K562 (cell line): ENCODE data around the gene ADAM21. TPM values are rescaled to one million over a fixed set of nuclear protein-coding genes. Genes with fewer than 3 reads are reported as not detected.

Experiments used
- ATAC-seq: fragments of 200-7000 bp; cut with Tn5 transposase; 3 replicates; pipeline ENCODE4 v1.9.1; 2020; ENCODE audit warnings: moderate library complexity
- BruUV-seq: library from RNA; stranded (reverse); fragments of 400-500 nt; replicated peaks from 2 replicates; lab custom pipeline; 2021; lab: Mats Ljungman, UMichigan
- CTCF ChIA-PET: fragments of 300-600 bp; formaldehyde crosslinking; extraction: SDS; loops from one replicate; lab custom pipeline; 2021; ENCODE audit warnings: low intra/inter-chr PET ratio; lab: Yijun Ruan, JAX
- POLR2A ChIA-PET: fragments of 300-600, 350-650 bp; sonication (Branson Sonifier 250); formaldehyde crosslinking; extraction: SDS; loops from one replicate; lab custom pipeline; 2021; ENCODE audit warnings: antibody characterized with exemption, inconsistent platforms; lab: Yijun Ruan, JAX
- DNase-seq, 4 experiments: peaks; one replicate each; pipeline versions ENCODE4 v3.0.0 to v3.0.0-alpha.2; 2011 to 2018; ENCODE audit warnings: low spot score in 3 of 4, mixed read lengths in 3 of 4; ENCODE audit errors: extremely low read depth in 1 of 4
- FAIRE-seq: peaks from 2 replicates; lab custom pipeline; 2011; peaks lifted over from hg19 to GRCh38; lab: Jason Lieb, UNC
- H2AFZ ChIP-seq: 2 replicates; pipeline ENCODE4 v1.6.0; 2011; ENCODE audit warnings: low read depth, low read length, control low read depth, inconsistent platforms
- H3K27ac ChIP-seq: fragments of 200-600 bp; 3 replicates; pipeline ENCODE4 v1.8.0; 2011; ENCODE audit warnings: low read depth, mild to moderate bottlenecking, control low read depth, inconsistent platforms, low read length, moderate library complexity, mixed read lengths; ENCODE audit errors: extremely low read depth
- H3K27me3 ChIP-seq, 2 experiments: fragments of 300-600 bp in 1 of 2; 2 replicates in 1 of 2; 3 replicates in 1 of 2; pipeline versions ENCODE4 v1.6.0 to v1.8.0; 2011; ENCODE audit warnings: inconsistent platforms in 2 of 2, low read length in 2 of 2, mild to moderate bottlenecking in 1 of 2, mixed read lengths in 1 of 2, moderate library complexity in 1 of 2; ENCODE audit not compliant: control insufficient read depth in 2 of 2, insufficient read depth in 2 of 2
- H3K36me3 ChIP-seq: fragments of 300-600 bp; 3 replicates; pipeline ENCODE4 v1.8.0; 2011; ENCODE audit warnings: mild to moderate bottlenecking, low read length, inconsistent platforms; ENCODE audit not compliant: control insufficient read depth, insufficient read depth
- H3K4me1 ChIP-seq, 2 experiments: fragments of 200-600 bp in 1 of 2; replicated peaks in 1 of 2; 2 replicates in 1 of 2; 3 replicates in 1 of 2; pipeline versions ENCODE4 v1.5.1 to v1.8.0; 2011; ENCODE audit warnings: inconsistent platforms in 2 of 2, low read length in 2 of 2, mild to moderate bottlenecking in 1 of 2, mixed read lengths in 1 of 2, moderate library complexity in 1 of 2; ENCODE audit not compliant: control insufficient read depth in 2 of 2, insufficient read depth in 2 of 2
- H3K4me2 ChIP-seq: 2 replicates; pipeline ENCODE4 v1.6.1; 2011; ENCODE audit warnings: low read length, control low read depth, inconsistent platforms, mixed read lengths; ENCODE audit not compliant: insufficient read depth
- H3K4me3 ChIP-seq: fragments of 200-600 bp; sonication (generic), shearing (Covaris generic); 2 replicates; pipeline ENCODE4 v1.5.1; 2016; ENCODE audit warnings: control low read depth, inconsistent platforms
- H3K79me2 ChIP-seq: fragments of 200-600 bp; 3 replicates; pipeline ENCODE4 v1.8.0; 2011; ENCODE audit warnings: low read length, inconsistent platforms; ENCODE audit not compliant: control insufficient read depth, insufficient read depth
- H3K9ac ChIP-seq, 2 experiments: 2 replicates each; pipeline versions ENCODE4 v1.6.0 to v1.6.1; 2011; ENCODE audit warnings: low read depth in 2 of 2, low read length in 2 of 2, control low read depth in 1 of 2, inconsistent platforms in 1 of 2, mild to moderate bottlenecking in 1 of 2, mixed read lengths in 1 of 2; ENCODE audit not compliant: insufficient read depth in 1 of 2
- H3K9me1 ChIP-seq: one replicate; pipeline ENCODE4 v1.6.0; 2011; ENCODE audit warnings: inconsistent platforms, mild to moderate bottlenecking, low read length, moderate library complexity; ENCODE audit not compliant: control insufficient read depth, insufficient read depth
- H3K9me3 ChIP-seq: replicated peaks from 2 replicates; pipeline ENCODE4 v1.5.1; 2011; ENCODE audit warnings: low read depth, low read length, inconsistent platforms; ENCODE audit not compliant: control insufficient read depth, insufficient read depth
- H4K20me1 ChIP-seq: replicated peaks from 2 replicates; pipeline ENCODE4 v1.6.1; 2011; ENCODE audit warnings: low read length, inconsistent platforms, mixed read lengths; ENCODE audit not compliant: control insufficient read depth, insufficient read depth
- CBX1 ChIP-seq: sonication (generic); IDR thresholded peaks from 2 replicates; pipeline ENCODE4 v1.6.1; 2016; ENCODE audit warnings: antibody characterized with exemption, low read depth, mild to moderate bottlenecking
- CEBPB ChIP-seq: fragments of 450-650 bp; IDR thresholded peaks from 2 replicates; pipeline ENCODE4 v1.6.1; 2016; ENCODE audit warnings: missing genetic modification characterization, missing compliant biosample characterization
- FOXM1 ChIP-seq, 2 experiments: fragments of 450-650 bp in 1 of 2; sonication (generic) in 1 of 2; formaldehyde crosslinking in 1 of 2; IDR thresholded peaks; 2 replicates each; pipeline versions ENCODE4 v1.6.1 to v1.9.0; 2017 to 2022; ENCODE audit warnings: low read depth in 2 of 2, mild to moderate bottlenecking in 2 of 2, missing genetic modification reagents in 1 of 2, moderate library complexity in 1 of 2
- MCM2 ChIP-seq: fragments of 450-650 bp; IDR thresholded peaks from 2 replicates; pipeline ENCODE4 v1.6.1; 2017; ENCODE audit warnings: low read depth, mild to moderate bottlenecking
- NCOA4 ChIP-seq: fragments of 450-650 bp; IDR thresholded peaks from 2 replicates; pipeline ENCODE4 v1.6.1; 2018; ENCODE audit warnings: mild to moderate bottlenecking; ENCODE audit not compliant: partially characterized antibody
- NCOA6 ChIP-seq: fragments of 450-650 bp; IDR thresholded peaks from 2 replicates; pipeline ENCODE4 v1.6.1; 2017; ENCODE audit warnings: mild to moderate bottlenecking
- RAD21 ChIP-seq, 2 experiments: fragments of 250-450 bp in 1 of 2; fragments of 450-650 bp in 1 of 2; sonication (Bioruptor Pico) in 1 of 2; formaldehyde crosslinking in 1 of 2; IDR thresholded peaks in 1 of 2; conservative IDR thresholded peaks in 1 of 2; 2 replicates each; pipeline versions ENCODE4 v1.4.0 to v1.8.0; 2020 to 2022; ENCODE audit warnings: mild to moderate bottlenecking in 2 of 2, moderate library complexity in 1 of 2
- SMAD3 ChIP-seq: fragments of 450-650 bp; formaldehyde crosslinking; conservative IDR thresholded peaks from 2 replicates; pipeline ENCODE4 v1.4.0; 2020; ENCODE audit warnings: mild to moderate bottlenecking
- WGBS: fragments of 100-300 bp; shearing (Covaris generic); methylation state at CpG from one replicate; pipeline ENCODE4 v1.1.6; 2016; ENCODE audit warnings: low coverage, mixed read lengths; ENCODE audit not compliant: insufficient coverage; ENCODE audit errors: missing lambda C conversion rate; 5-methylcytosine and 5-hydroxymethylcytosine counted together
- in situ Hi-C: fragments of 300-500 bp; cut with MboI; formaldehyde crosslinking; loops from 4 replicates; pipeline ENCODE4 v1.15.0; 2018; ENCODE audit warnings: inconsistent platforms, mixed read lengths
- intact Hi-C: fragments of 100-400 bp; cut with micrococcal nuclease; formaldehyde crosslinking; loops from 2 replicates; pipeline ENCODE4 v1.14.2; 2022
- polyA plus RNA-seq, 8 experiments: library from polyadenylated mRNA; depleted of rRNA in 4 of 8; stranded (reverse) in 5 of 8; unstranded in 3 of 8; fragments of >200 nt; fragmentation: Nextera tagmentation in 2 of 8; fragmentation: Illumina TruSeq in 1 of 8; extraction: Ambion mirVana in 2 of 8; extraction: Trizol in 1 of 8; gene quantifications; 2 replicates each; pipeline versions ENCODE4 v1.2.1 to v1.2.3, GENCODE V29; 2011 to 2014; ENCODE audit warnings: inconsistent platforms in 1 of 8, missing spikeins in 1 of 8
- total RNA-seq, 7 experiments: library from RNA; depleted of rRNA in 6 of 7; stranded (reverse); fragments of >200 nt in 6 of 7; fragmentation: Illumina TruSeq in 2 of 7; extraction: Trizol in 2 of 7; gene quantifications; 2 replicates each; pipeline versions ENCODE4 v1.2.1 to v1.2.3, GENCODE V29; 2011 to 2021; ENCODE audit warnings: low replicate concordance in 1 of 7
- TF ChIP-seq, protein P1 (sequence below): sonication (generic); formaldehyde crosslinking; IDR thresholded peaks from 2 replicates; pipeline ENCODE4 v1.8.1; 2023; ENCODE audit warnings: mild to moderate bottlenecking, missing genetic modification reagents
- TF ChIP-seq, protein P2 (sequence below): fragments of 450-650 bp; formaldehyde crosslinking; IDR thresholded peaks from 2 replicates; pipeline ENCODE4 v1.4.0; 2020; ENCODE audit warnings: mild to moderate bottlenecking, moderate library complexity

Gene ADAM21
- total and polyA plus RNA-seq, 9 of the 15 experiments (the other 6 are each of a cell fraction or from before 2014, with no cell fraction given), result 0.03 to 0.15 (median 0.05) TPM; not detected in 4

GRCh38 chr14:70473825-70474224 is 21.9 kb downstream of the ADAM21 start:
- Histone ChIP-seq H3K9me3 (no peaks in the 10 kb centered on the region), H3K36me3 (no peaks in the 10 kb centered on the region), H4K20me1 (no peaks in the 10 kb centered on the region), H3K4me3 (no peak overlapping the region), H3K27me3 (no peaks in the 10 kb centered on the region), H3K79me2 (no peaks in the 10 kb centered on the region), H2AFZ (no peak overlapping the region), H3K9me1 (no peaks in the 10 kb centered on the region), H3K27ac (no peak overlapping the region), H3K9ac (no peak overlapping the region), H3K4me2 (no peak overlapping the region), H3K4me1 (no peaks in the 10 kb centered on the region)
- 0% methylated on average over 2 of the region's 2 CpGs for WGBS
- TF ChIP-seq NCOA6 (no peak), NCOA4 (no peak), SMAD3 (CRISPR knock-in tag) (no peak), RAD21 (CRISPR knock-in tag; conservative IDR thresholded peaks at IDR 0.05 in 1 of 2, IDR thresholded peaks at IDR 0.05 in 1 of 2) (no peak), CBX1 (no peak), FOXM1 (IDR thresholded peaks at IDR 0.05; ENCODE audit: low read depth) (no peak), FOXM1 (CRISPR knock-in tag; IDR thresholded peaks at IDR 0.05; ENCODE audit: low read depth) (no peak), CEBPB (tag) (no peak), MCM2 (no peak)
- TF ChIP-seq, protein P1, sequence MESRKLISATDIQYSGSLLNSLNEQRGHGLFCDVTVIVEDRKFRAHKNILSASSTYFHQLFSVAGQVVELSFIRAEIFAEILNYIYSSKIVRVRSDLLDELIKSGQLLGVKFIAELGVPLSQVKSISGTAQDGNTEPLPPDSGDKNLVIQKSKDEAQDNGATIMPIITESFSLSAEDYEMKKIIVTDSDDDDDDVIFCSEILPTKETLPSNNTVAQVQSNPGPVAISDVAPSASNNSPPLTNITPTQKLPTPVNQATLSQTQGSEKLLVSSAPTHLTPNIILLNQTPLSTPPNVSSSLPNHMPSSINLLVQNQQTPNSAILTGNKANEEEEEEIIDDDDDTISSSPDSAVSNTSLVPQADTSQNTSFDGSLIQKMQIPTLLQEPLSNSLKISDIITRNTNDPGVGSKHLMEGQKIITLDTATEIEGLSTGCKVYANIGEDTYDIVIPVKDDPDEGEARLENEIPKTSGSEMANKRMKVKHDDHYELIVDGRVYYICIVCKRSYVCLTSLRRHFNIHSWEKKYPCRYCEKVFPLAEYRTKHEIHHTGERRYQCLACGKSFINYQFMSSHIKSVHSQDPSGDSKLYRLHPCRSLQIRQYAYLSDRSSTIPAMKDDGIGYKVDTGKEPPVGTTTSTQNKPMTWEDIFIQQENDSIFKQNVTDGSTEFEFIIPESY (CRISPR knock-in tag), result no peak
- TF ChIP-seq, protein P2, sequence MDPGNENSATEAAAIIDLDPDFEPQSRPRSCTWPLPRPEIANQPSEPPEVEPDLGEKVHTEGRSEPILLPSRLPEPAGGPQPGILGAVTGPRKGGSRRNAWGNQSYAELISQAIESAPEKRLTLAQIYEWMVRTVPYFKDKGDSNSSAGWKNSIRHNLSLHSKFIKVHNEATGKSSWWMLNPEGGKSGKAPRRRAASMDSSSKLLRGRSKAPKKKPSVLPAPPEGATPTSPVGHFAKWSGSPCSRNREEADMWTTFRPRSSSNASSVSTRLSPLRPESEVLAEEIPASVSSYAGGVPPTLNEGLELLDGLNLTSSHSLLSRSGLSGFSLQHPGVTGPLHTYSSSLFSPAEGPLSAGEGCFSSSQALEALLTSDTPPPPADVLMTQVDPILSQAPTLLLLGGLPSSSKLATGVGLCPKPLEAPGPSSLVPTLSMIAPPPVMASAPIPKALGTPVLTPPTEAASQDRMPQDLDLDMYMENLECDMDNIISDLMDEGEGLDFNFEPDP (CRISPR knock-in tag), result no peak
- ChIA-PET POLR2A (interaction anchor here (0.6 kb wide), 1 partner anchor 585 kb away, joined by 4 read pairs; no protein-coding TSS in a partner anchor), CTCF (no interaction called here)
- FAIRE-seq (no peak), ATAC-seq (no peak), DNase-seq (no peak)
- no TSS peak for BruUV-seq
- in situ Hi-C loops (no loop called here), intact Hi-C loops (no loop called here)
